Pancreas (tissue), 10 donors: ENCODE data around the gene SPATA13. TPM values are rescaled to one million over a fixed set of nuclear protein-coding genes. Genes with fewer than 3 reads are reported as not detected.

Experiments
- ATAC-seq, 4 donors: fragments of 200-7000 bp; cut with Tn5 transposase; one replicate each; pipeline versions ENCODE4 v1.8.0 to v1.9.1; 2020; ENCODE audit warnings: mild to moderate bottlenecking in 4 of 4, moderate library complexity in 4 of 4
- DNase-seq, 6 donors: peaks; one replicate each; pipeline ENCODE4 v3.0.0-alpha.2; 2020
- FAIRE-seq: peaks from 2 replicates; lab custom pipeline; 2012; peaks lifted over from hg19 to GRCh38; lab: Jason Lieb, UNC
- H3K27ac ChIP-seq, 4 donors: fragments of 200-600 bp; sonication (generic); 1 replicate in 3 of 4; 2 replicates in 1 of 4; pipeline versions ENCODE4 v1.5.0 to v1.8.0; 2020
- H3K27me3 ChIP-seq, 4 donors: fragments of 200-600 bp; one replicate each; pipeline ENCODE4 v1.8.0; 2021
- H3K36me3 ChIP-seq, 3 donors: fragments of 200-600 bp; sonication (generic) in 1 of 3; one replicate each; pipeline versions ENCODE4 v1.5.0 to v1.8.0; 2020 to 2021
- H3K4me1 ChIP-seq, 3 donors: fragments of 200-600 bp; one replicate each; pipeline ENCODE4 v1.8.0; 2021
- H3K4me3 ChIP-seq, 4 donors: fragments of 200-600 bp; sonication (generic) in 2 of 4; one replicate each; pipeline versions ENCODE4 v1.5.0 to v1.8.0; 2020 to 2021
- H3K9me3 ChIP-seq, 4 donors: fragments of 200-600 bp; one replicate each; pipeline ENCODE4 v1.8.0; 2021
- CTCF ChIP-seq, 4 donors: fragments of 200-600 bp; sonication (generic) in 3 of 4; IDR thresholded peaks; one replicate each; pipeline versions ENCODE4 v1.5.0 to v1.8.0; 2021; ENCODE audit warnings: antibody characterized with exemption in 4 of 4
- WGBS, 2 donors: extraction: QIAGEN DNeasy Blood & Tissue Kit; methylation state at CpG; one replicate each; pipeline ENCODE4 v1.1.7; 2013; 5-methylcytosine and 5-hydroxymethylcytosine counted together
- intact Hi-C, 3 donors: fragments of 100-400 bp; cut with DNase I; formaldehyde crosslinking; loops; one replicate each; pipeline versions ENCODE4 v1.11.1 to v1.14.2; 2022
- microRNA-seq, 2 donors: library from miRNA; unstranded; fragments of <30 nt; microRNA quantifications; one replicate each; pipeline versions ENCODE4 to v1.1.0, GENCODE V29; 2019 to 2020
- polyA plus RNA-seq, 2 donors: library from polyadenylated mRNA; stranded (reverse); fragments of 200-250 nt; gene quantifications; one replicate each; pipeline ENCODE4 v1.2.3, GENCODE V29; 2013
- total RNA-seq, 6 donors: library from RNA; stranded (reverse); fragmentation: NEBNext Ultra II Directional in 4 of 6; extraction: Animal tissue kit (Norgen Biotek cat#: 25700) in 4 of 6; gene quantifications; one replicate each; pipeline versions ENCODE4 v1.2.1 to v1.2.4, GENCODE V29; 2021 to 2023
- donor health status: healthy with polysubstance abuse.
- donor health status: DM: no; HTN: no; CAD: no; lungs with moderate emphysema.
- donor health status: DM: no; HTN: no; CAD: no.
- donor health status: control.
- donor health status: control.
- donor health status: Bipolar disorder and iron deficiency.
- donor health status: DM: yes; HTN: yes; CAD: no.
- donor health status: DM: no; HTN: no; CAD: no.
- donor health status: DM: no; HTN: no; CAD: no.
- donor health status: DM: yes; HTN: yes; CAD: no.

Gene SPATA13
- total and polyA plus RNA-seq, 8 donors: 38.1 to 71.2 (median 53.9) TPM

GRCh38 chr13:24356270-24356669, 195.8 kb downstream of the SPATA13 start:
- H3K9me3 ChIP-seq: no peaks in the 10 kb centered on the region
- H3K36me3 ChIP-seq: no peaks in the 10 kb centered on the region
- no peak for FAIRE-seq

More at GRCh38 chr13:24356270-24356669, 195.8 kb downstream of the SPATA13 start:
- 81 to 87% methylated on average over 7 of the region's 7 CpGs for WGBS, 2 donors
- intact Hi-C loops: loop anchor here in 2 of 3 donors (5.0 to 10.0 kb wide), 2 partner anchors 1421 to 1424 kb away; no protein-coding TSS in a partner anchor
- ATAC-seq (no peak), DNase-seq (no peak)
- H3K4me3 ChIP-seq: no peak overlapping the region
- TF ChIP-seq CTCF (IDR thresholded peaks at IDR 0.05): no peak
- no peaks in the 10 kb centered on the region for H3K27me3 ChIP-seq
- H3K27ac ChIP-seq: no peak overlapping the region
- H3K4me1 ChIP-seq: no peaks in the 10 kb centered on the region

Small RNA genes lying within 50 kb of the gene (microRNA-seq; reads per million reads assigned to microRNA genes)
- 0.77 to 2.1 reads per million in 2 donors for gene MIR2276

Other genes starting within 250 kb of the SPATA13 start
- gene C1QTNF9, start 148.9 kb downstream of the SPATA13 start, total RNA-seq: under 1 TPM in 4 of 6 donors, not detected in 2; 0.09 to 0.39 (median 0.23) TPM
- under 1 TPM; 0.38 to 0.73 TPM for gene C1QTNF9, start 148.9 kb downstream of the SPATA13 start, polyA plus RNA-seq